Keratinocyte (primary cell): ENCODE results near the gene LRFN3.

Experiments
- EZH2 ChIP-seq: IDR thresholded peaks from one replicate; pipeline ENCODE4 v1.6.1; 2012; ENCODE audit warnings: inconsistent platforms, mild to moderate bottlenecking, low read length, moderate library complexity
- TF ChIP-seq, protein P1 (sequence below), 3 experiments: IDR thresholded peaks in 1 of 3; conservative IDR thresholded peaks in 1 of 3; optimal IDR thresholded peaks in 1 of 3; 2 replicates in 2 of 3; 3 replicates in 1 of 3; pipeline versions ENCODE3 to v1.5.1; 2011; ENCODE audit warnings: low read length in 3 of 3, mild to moderate bottlenecking in 3 of 3, moderate library complexity in 2 of 3, control low read depth in 1 of 3, inconsistent platforms in 1 of 3; ENCODE audit not compliant: insufficient read depth in 2 of 3; ENCODE audit errors: extremely low read depth in 1 of 3

DNA sequence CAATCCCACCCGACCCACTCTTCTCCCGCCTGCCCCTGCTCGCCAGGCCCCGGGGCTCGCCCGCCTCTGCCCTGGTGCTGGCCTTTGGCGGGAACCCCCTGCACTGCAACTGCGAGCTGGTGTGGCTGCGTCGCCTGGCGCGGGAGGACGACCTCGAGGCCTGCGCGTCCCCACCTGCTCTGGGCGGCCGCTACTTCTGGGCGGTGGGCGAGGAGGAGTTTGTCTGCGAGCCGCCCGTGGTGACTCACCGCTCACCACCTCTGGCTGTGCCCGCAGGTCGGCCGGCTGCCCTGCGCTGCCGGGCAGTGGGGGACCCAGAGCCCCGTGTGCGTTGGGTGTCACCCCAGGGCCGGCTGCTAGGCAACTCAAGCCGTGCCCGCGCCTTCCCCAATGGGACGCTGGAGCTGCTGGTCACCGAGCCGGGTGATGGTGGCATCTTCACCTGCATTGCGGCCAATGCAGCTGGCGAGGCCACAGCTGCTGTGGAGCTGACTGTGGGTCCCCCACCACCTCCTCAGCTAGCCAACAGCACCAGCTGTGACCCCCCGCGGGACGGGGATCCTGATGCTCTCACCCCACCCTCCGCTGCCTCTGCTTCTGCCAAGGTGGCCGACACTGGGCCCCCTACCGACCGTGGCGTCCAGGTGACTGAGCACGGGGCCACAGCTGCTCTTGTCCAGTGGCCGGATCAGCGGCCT, 4.1 kb downstream of the LRFN3 start:
- TF ChIP-seq, protein P1, sequence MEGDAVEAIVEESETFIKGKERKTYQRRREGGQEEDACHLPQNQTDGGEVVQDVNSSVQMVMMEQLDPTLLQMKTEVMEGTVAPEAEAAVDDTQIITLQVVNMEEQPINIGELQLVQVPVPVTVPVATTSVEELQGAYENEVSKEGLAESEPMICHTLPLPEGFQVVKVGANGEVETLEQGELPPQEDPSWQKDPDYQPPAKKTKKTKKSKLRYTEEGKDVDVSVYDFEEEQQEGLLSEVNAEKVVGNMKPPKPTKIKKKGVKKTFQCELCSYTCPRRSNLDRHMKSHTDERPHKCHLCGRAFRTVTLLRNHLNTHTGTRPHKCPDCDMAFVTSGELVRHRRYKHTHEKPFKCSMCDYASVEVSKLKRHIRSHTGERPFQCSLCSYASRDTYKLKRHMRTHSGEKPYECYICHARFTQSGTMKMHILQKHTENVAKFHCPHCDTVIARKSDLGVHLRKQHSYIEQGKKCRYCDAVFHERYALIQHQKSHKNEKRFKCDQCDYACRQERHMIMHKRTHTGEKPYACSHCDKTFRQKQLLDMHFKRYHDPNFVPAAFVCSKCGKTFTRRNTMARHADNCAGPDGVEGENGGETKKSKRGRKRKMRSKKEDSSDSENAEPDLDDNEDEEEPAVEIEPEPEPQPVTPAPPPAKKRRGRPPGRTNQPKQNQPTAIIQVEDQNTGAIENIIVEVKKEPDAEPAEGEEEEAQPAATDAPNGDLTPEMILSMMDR (optimal IDR thresholded peaks at IDR 0.05 in 1 of 3, IDR thresholded peaks at IDR 0.05 in 1 of 3, conservative IDR thresholded peaks at IDR 0.05 in 1 of 3; ENCODE audit: extremely low read depth in 1 of 3, insufficient read depth in 2 of 3, low read length in 3 of 3), result no peak
- no peak for TF ChIP-seq EZH2
